SK-N-SH (cell line): ENCODE measurements around the gene SULT1C3.

ENCODE experiments used
- CHD2 ChIP-seq: fragments of 150-350 bp; IDR thresholded peaks from 2 replicates; pipeline ENCODE4 v1.6.1; 2018; ENCODE audit warnings: low read length; ENCODE audit not compliant: partially characterized antibody
- FOSL2 ChIP-seq: IDR thresholded peaks from 2 replicates; pipeline ENCODE4 v1.4.0; 2012; ENCODE audit warnings: low read depth, mild to moderate bottlenecking, moderate library complexity, borderline replicate concordance
- GATA2 ChIP-seq: sonication (generic); formaldehyde crosslinking; IDR thresholded peaks from 2 replicates; pipeline ENCODE4 v1.5.0; 2020; ENCODE audit warnings: mild to moderate bottlenecking, missing genetic modification reagents
- JUND ChIP-seq: IDR thresholded peaks from 2 replicates; pipeline ENCODE4 v1.4.0; 2012
- MEF2A ChIP-seq: IDR thresholded peaks from 2 replicates; pipeline ENCODE4 v1.4.0; 2012; ENCODE audit warnings: low read depth, borderline replicate concordance
- NFIC ChIP-seq: IDR thresholded peaks from 2 replicates; pipeline ENCODE4 v1.4.0; 2012; ENCODE audit warnings: borderline replicate concordance
- POLR2AphosphoS5 ChIP-seq: IDR thresholded peaks from 2 replicates; pipeline ENCODE4 v1.6.1; 2012; ENCODE audit warnings: low read depth, low read length
- RAD21 ChIP-seq: IDR thresholded peaks from 2 replicates; pipeline ENCODE4 v1.6.1; 2012; ENCODE audit warnings: mild to moderate bottlenecking, low read length
- RFX5 ChIP-seq: IDR thresholded peaks from 2 replicates; pipeline ENCODE4 v1.6.1; 2012; ENCODE audit warnings: mild to moderate bottlenecking, improper control_type of control experiment, low read length
- SMC3 ChIP-seq: IDR thresholded peaks from 2 replicates; pipeline ENCODE4 v1.6.1; 2012; ENCODE audit warnings: low read depth, low read length, improper control_type of control experiment
- YY1 ChIP-seq: IDR thresholded peaks from 2 replicates; pipeline ENCODE4 v1.4.0; 2012; ENCODE audit warnings: low read depth, mild to moderate bottlenecking
- TF ChIP-seq, protein P1 (sequence below): fragments of 200-600 bp; sonication (generic); IDR thresholded peaks from 2 replicates; pipeline ENCODE4 v1.6.1; 2017; ENCODE audit warnings: antibody characterized with exemption, mild to moderate bottlenecking, moderate library complexity
- TF ChIP-seq, protein P2 (sequence below): IDR thresholded peaks from 2 replicates; pipeline ENCODE4; 2012
- TF ChIP-seq, protein P3 (sequence below): IDR thresholded peaks from 2 replicates; pipeline ENCODE4 v1.4.0; 2012; ENCODE audit warnings: low read depth

DNA sequence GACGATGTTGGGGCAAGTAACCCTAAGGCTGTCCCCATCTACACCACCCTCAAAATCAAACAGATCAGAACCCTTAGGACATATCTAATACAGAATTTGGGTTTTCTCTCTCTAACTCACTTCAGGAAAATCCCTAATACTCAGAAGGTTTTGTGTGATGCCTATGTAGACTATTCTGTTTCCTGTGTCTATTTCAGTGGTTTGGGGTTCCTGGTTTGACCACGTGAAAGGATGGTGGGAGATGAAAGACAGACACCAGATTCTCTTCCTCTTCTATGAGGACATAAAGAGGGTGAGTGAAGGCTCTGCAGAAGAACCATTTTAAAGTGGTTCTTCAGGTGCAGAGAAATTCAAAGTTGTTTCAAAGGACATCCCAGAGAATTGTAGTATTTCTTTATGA lies 65.2 kb downstream of the SULT1C3 start:
- TF ChIP-seq CHD2 (no peak), MEF2A (no peak), GATA2 (no peak), JUND (no peak), YY1 (no peak), POLR2AphosphoS5 (no peak), RFX5 (no peak), RAD21 (no peak), SMC3 (no peak), FOSL2 (no peak), NFIC (no peak)
- TF ChIP-seq, protein P1, sequence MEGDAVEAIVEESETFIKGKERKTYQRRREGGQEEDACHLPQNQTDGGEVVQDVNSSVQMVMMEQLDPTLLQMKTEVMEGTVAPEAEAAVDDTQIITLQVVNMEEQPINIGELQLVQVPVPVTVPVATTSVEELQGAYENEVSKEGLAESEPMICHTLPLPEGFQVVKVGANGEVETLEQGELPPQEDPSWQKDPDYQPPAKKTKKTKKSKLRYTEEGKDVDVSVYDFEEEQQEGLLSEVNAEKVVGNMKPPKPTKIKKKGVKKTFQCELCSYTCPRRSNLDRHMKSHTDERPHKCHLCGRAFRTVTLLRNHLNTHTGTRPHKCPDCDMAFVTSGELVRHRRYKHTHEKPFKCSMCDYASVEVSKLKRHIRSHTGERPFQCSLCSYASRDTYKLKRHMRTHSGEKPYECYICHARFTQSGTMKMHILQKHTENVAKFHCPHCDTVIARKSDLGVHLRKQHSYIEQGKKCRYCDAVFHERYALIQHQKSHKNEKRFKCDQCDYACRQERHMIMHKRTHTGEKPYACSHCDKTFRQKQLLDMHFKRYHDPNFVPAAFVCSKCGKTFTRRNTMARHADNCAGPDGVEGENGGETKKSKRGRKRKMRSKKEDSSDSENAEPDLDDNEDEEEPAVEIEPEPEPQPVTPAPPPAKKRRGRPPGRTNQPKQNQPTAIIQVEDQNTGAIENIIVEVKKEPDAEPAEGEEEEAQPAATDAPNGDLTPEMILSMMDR, result no peak
- TF ChIP-seq, protein P2, sequence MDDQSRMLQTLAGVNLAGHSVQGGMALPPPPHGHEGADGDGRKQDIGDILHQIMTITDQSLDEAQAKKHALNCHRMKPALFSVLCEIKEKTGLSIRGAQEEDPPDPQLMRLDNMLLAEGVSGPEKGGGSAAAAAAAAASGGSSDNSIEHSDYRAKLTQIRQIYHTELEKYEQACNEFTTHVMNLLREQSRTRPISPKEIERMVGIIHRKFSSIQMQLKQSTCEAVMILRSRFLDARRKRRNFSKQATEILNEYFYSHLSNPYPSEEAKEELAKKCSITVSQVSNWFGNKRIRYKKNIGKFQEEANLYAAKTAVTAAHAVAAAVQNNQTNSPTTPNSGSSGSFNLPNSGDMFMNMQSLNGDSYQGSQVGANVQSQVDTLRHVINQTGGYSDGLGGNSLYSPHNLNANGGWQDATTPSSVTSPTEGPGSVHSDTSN, result no peak
- TF ChIP-seq, protein P3, sequence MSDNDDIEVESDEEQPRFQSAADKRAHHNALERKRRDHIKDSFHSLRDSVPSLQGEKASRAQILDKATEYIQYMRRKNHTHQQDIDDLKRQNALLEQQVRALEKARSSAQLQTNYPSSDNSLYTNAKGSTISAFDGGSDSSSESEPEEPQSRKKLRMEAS, result no peak
